ENCODE results near the gene ABRACL. TPM values are rescaled to one million over a fixed set of nuclear protein-coding genes. Genes with fewer than 3 reads are reported as not detected.

Gene ABRACL
- total RNA-seq, 2 donors from 2014 or later, result 8.0 to 10.2 TPM

DNA sequence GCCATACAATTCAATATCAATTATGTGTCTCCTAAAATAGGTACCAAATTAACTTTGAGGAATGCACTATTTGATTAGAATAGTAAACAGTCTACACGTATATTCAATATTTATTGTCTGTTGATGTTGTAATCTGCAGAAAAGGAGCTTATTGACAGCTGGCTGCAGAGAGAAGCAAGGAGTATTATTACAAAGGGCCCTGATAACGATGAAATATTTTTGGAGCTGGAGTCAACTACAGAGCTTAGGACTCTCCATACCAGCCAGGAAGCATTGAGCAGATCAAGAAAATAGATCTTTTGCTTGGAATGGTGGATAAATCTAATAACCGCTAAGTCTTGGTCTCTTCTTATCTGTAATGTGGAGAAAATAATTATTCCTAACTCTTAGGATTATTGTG lies 25.5 kb downstream of the ABRACL start:
- Histone ChIP-seq H3K27ac (no peak overlapping the region), H3K4me1 (no peaks in the 10 kb centered on the region)

DNA sequence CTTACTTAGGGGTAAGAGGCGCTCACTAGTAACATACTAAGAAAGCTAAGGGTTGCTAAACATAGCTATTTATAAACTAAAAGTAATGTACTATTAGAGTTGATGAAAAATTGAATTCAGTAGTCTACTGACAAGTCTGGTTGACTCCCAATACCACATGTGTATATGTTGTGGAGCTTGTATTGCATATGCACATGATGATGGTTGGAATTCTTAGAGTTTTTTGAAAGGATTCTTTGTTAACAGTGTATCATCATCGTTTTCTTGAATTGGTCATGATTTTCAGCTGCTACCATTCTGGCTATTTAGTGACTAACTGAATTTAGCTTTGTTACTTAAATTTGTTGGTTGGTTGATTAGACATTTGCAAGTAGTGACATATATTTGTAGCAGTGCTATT lies 27.2 kb downstream of the ABRACL start:
- Histone ChIP-seq H3K9me3 (no peaks in the 10 kb centered on the region), H3K27me3 (no peaks in the 10 kb centered on the region), H3K4me3 (no peak overlapping the region), H3K27ac (no peak overlapping the region), H3K4me1 (no peaks in the 10 kb centered on the region), H3K36me3 (no peaks in the 10 kb centered on the region)
- DNase-seq (ENCODE audit: low spot score), result no peak
- TF ChIP-seq, protein P1, sequence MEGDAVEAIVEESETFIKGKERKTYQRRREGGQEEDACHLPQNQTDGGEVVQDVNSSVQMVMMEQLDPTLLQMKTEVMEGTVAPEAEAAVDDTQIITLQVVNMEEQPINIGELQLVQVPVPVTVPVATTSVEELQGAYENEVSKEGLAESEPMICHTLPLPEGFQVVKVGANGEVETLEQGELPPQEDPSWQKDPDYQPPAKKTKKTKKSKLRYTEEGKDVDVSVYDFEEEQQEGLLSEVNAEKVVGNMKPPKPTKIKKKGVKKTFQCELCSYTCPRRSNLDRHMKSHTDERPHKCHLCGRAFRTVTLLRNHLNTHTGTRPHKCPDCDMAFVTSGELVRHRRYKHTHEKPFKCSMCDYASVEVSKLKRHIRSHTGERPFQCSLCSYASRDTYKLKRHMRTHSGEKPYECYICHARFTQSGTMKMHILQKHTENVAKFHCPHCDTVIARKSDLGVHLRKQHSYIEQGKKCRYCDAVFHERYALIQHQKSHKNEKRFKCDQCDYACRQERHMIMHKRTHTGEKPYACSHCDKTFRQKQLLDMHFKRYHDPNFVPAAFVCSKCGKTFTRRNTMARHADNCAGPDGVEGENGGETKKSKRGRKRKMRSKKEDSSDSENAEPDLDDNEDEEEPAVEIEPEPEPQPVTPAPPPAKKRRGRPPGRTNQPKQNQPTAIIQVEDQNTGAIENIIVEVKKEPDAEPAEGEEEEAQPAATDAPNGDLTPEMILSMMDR (IDR thresholded peaks at IDR 0.05), result no peak

More for the DNA sequence above, 25.5 kb downstream of the ABRACL start:
- Histone ChIP-seq H3K4me3 (no peak overlapping the region), H3K9me3 (no peaks in the 10 kb centered on the region), H3K27me3 (no peaks in the 10 kb centered on the region), H3K36me3 (no peaks in the 10 kb centered on the region)
- TF ChIP-seq, protein P1 (IDR thresholded peaks at IDR 0.05), result no peak
- no peak for DNase-seq (ENCODE audit: low spot score)

DNA sequence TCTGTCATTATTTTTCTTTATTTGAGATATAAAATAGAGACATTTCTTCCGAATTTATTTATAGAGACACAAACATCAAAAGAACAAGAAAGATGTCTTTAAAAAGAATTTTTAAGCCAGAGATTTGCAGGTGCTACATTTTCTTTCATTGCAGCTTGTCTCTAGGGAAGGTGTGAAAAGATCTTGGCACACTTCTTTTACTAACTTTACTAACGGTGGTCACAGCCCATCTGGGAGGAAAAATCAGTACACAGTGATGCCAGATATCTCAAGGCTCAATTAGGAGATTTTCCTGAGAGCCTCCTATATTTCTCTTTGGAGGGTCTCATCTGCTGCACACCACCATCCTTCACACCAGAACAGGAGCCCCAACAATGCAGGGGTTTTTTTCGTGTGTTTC lies 29.5 kb downstream of the ABRACL start:
- Histone ChIP-seq H3K9me3 (no peaks in the 10 kb centered on the region), H3K27ac (no peak overlapping the region), H3K36me3 (no peaks in the 10 kb centered on the region), H3K4me3 (no peak overlapping the region), H3K4me1 (no peaks in the 10 kb centered on the region), H3K27me3 (no peaks in the 10 kb centered on the region)
- no peak for DNase-seq (ENCODE audit: low spot score)
- TF ChIP-seq, protein P1 (IDR thresholded peaks at IDR 0.05), result no peak

DNA sequence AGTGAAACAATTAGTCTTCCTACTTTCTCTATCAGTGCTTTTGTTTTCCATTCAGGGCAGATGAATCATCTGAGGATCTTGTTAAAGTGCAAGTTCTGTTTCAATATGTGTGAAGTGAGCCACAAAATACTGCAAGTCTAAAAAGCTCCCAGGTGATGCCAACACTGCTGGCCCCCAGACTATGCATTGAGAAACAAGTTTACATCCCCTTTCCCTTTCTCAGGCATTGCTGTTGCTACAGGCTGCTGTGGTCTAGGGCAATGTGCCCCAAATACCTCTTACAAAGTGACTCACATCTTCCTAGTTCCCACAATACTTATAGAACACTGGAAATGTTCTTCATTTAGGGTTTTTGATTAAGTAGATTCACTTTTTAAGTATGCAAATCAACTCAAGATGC lies 31.8 kb downstream of the ABRACL start:
- Histone ChIP-seq H3K4me1 (no peaks in the 10 kb centered on the region), H3K27me3 (no peaks in the 10 kb centered on the region), H3K9me3 (no peaks in the 10 kb centered on the region), H3K36me3 (no peaks in the 10 kb centered on the region), H3K27ac (no peak overlapping the region), H3K4me3 (no peak overlapping the region)
- DNase-seq (ENCODE audit: low spot score), result no peak
- TF ChIP-seq, protein P1 (IDR thresholded peaks at IDR 0.05), result no peak

DNA sequence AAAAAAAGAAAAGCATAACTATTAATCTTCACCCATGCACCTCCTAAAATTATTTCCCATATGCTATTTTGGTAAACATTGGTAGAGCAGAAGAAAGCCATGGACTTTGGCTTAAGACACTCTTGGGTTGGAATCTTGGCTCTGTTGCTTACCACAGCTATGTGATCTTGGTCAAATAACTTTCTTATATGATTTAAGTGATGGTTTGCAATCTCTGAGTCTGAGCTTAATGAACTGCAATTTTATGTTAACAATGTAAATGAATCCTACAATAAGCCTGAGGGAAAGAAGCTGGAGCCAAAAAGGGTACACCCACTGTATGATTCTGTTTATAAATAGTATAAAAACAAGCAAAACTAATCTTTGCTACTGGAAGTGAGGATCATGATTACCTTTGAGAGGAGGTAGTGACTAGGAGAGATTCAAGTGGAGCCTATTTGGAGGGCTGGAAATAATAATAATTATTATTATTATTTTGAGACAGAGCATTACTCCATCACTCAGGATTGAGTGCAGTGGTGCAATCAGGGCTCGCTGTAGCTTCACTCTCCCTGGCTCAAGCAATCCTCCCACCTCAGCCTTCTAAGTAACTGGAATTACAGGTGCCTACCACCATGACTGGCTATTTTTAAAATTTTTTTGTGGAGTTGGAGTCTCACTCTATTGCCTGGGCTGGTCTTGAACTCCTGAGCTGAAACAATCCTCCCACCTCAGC lies 34.5 kb downstream of the ABRACL start:
- TF ChIP-seq, protein P1 (IDR thresholded peaks at IDR 0.05), result no peak
- H3K27me3 ChIP-seq, result no peaks in the 10 kb centered on the region
- DNase-seq (ENCODE audit: low spot score), result no peak
- H3K4me1 ChIP-seq, result no peaks in the 10 kb centered on the region
- H3K9me3 ChIP-seq, result no peaks in the 10 kb centered on the region
- no peak overlapping the region for H3K27ac ChIP-seq
- H3K36me3 ChIP-seq, result no peaks in the 10 kb centered on the region
- no peak overlapping the region for H3K4me3 ChIP-seq
